Mesenchymal stem cell (in vitro differentiated cells and primary cell): ENCODE data around the gene QKI.
"Not testable (repeated sequence)": the region's sequence is repeated elsewhere in the genome, so short reads cannot be mapped to it uniquely, and the experiment has no call there.

ENCODE experiments used
- DNase-seq: peaks from one replicate; pipeline ENCODE4 v3.0.0-alpha.2; 2013
- H2AFZ ChIP-seq: one replicate; pipeline ENCODE4 v1.6.1; 2013; ENCODE audit warnings: low read depth, mild to moderate bottlenecking, control low read depth, inconsistent platforms, low read length, moderate library complexity
- H2AK5ac ChIP-seq: 2 replicates; pipeline ENCODE4 v1.6.1; 2013; ENCODE audit warnings: low read length, moderate library complexity, mild to moderate bottlenecking, inconsistent platforms; ENCODE audit not compliant: severe bottlenecking
- H2BK120ac ChIP-seq: one replicate; pipeline ENCODE4 v1.6.1; 2013; ENCODE audit warnings: low read depth, mild to moderate bottlenecking, inconsistent platforms, low read length, moderate library complexity
- H2BK12ac ChIP-seq, 2 experiments: one replicate each; pipeline ENCODE4 v1.6.1; 2013; ENCODE audit warnings: inconsistent platforms in 2 of 2, low read length in 2 of 2, mild to moderate bottlenecking in 2 of 2, moderate library complexity in 2 of 2, control low read depth in 1 of 2
- H2BK15ac ChIP-seq: one replicate; pipeline ENCODE4 v1.6.1; 2013; ENCODE audit warnings: mild to moderate bottlenecking, low read depth, inconsistent platforms; ENCODE audit not compliant: poor library complexity, severe bottlenecking
- H2BK5ac ChIP-seq: 2 replicates; pipeline ENCODE4 v1.6.1; 2013; ENCODE audit warnings: low read depth, mild to moderate bottlenecking, low read length, control low read depth, inconsistent platforms; ENCODE audit not compliant: poor library complexity, severe bottlenecking
- H3K14ac ChIP-seq, 2 experiments: one replicate each; pipeline ENCODE4 v1.6.1; 2013; ENCODE audit warnings: inconsistent platforms in 2 of 2, low read length in 2 of 2, control low read depth in 1 of 2, mild to moderate bottlenecking in 1 of 2, moderate library complexity in 1 of 2
- H3K18ac ChIP-seq, 2 experiments: one replicate each; pipeline ENCODE4 v1.6.1; 2013; ENCODE audit warnings: inconsistent platforms in 2 of 2, low read length in 2 of 2, control low read depth in 1 of 2, low read depth in 1 of 2, mild to moderate bottlenecking in 1 of 2
- H3K23ac ChIP-seq, 2 experiments: one replicate each; pipeline ENCODE4 v1.6.1; 2013; ENCODE audit warnings: inconsistent platforms in 2 of 2, low read length in 2 of 2, mild to moderate bottlenecking in 2 of 2, moderate library complexity in 2 of 2, control low read depth in 1 of 2
- H3K27ac ChIP-seq: 2 replicates; pipeline ENCODE4 v1.5.1; 2013; ENCODE audit warnings: mild to moderate bottlenecking, moderate library complexity, low read length, control low read depth, inconsistent platforms; ENCODE audit not compliant: poor library complexity, severe bottlenecking
- H3K27me3 ChIP-seq, 2 experiments: 2 replicates each; pipeline versions ENCODE4 v1.6.1 to v1.7.0; 2013; ENCODE audit warnings: low read length in 2 of 2, mild to moderate bottlenecking in 2 of 2, moderate library complexity in 2 of 2, control low read depth in 1 of 2, inconsistent platforms in 1 of 2; ENCODE audit not compliant: control insufficient read depth in 1 of 2, insufficient read depth in 1 of 2
- H3K36me3 ChIP-seq, 2 experiments: 2 replicates each; pipeline versions ENCODE4 v1.6.1 to v1.7.0; 2013; ENCODE audit warnings: low read length in 2 of 2, control low read depth in 1 of 2, inconsistent platforms in 1 of 2, low read depth in 1 of 2, mild to moderate bottlenecking in 1 of 2; ENCODE audit not compliant: insufficient read depth in 2 of 2, control insufficient read depth in 1 of 2
- H3K4ac ChIP-seq, 2 experiments: one replicate each; pipeline ENCODE4 v1.6.1; 2013; ENCODE audit warnings: inconsistent platforms in 2 of 2, low read length in 2 of 2, mild to moderate bottlenecking in 2 of 2, moderate library complexity in 2 of 2, control low read depth in 1 of 2, low read depth in 1 of 2
- H3K4me1 ChIP-seq: 2 replicates; pipeline ENCODE4 v1.6.1; 2013; ENCODE audit warnings: low read depth, low read length, control low read depth; ENCODE audit not compliant: control insufficient read depth, insufficient read depth
- H3K4me2 ChIP-seq: 2 replicates; pipeline ENCODE4 v1.6.1; 2013; ENCODE audit warnings: low read length, mild to moderate bottlenecking, inconsistent platforms; ENCODE audit not compliant: poor library complexity, severe bottlenecking
- H3K4me3 ChIP-seq, 2 experiments: 2 replicates each; pipeline versions ENCODE4 v1.5.1 to v1.7.0; 2013; ENCODE audit warnings: low read length in 2 of 2, mild to moderate bottlenecking in 2 of 2, control low read depth in 1 of 2, low read depth in 1 of 2; ENCODE audit not compliant: insufficient read depth in 1 of 2
- H3K79me1 ChIP-seq: replicated peaks from 2 replicates; pipeline ENCODE4 v1.6.1; 2013; ENCODE audit warnings: mild to moderate bottlenecking, control low read depth, low read length, inconsistent platforms; ENCODE audit not compliant: poor library complexity, severe bottlenecking
- H3K9ac ChIP-seq: 2 replicates; pipeline ENCODE4 v1.7.0; 2013; ENCODE audit warnings: mild to moderate bottlenecking, low read length, moderate library complexity
- H3K9me3 ChIP-seq: 2 replicates; pipeline ENCODE4 v1.7.0; 2013; ENCODE audit warnings: mild to moderate bottlenecking, low read length; ENCODE audit not compliant: control insufficient read depth
- H4K8ac ChIP-seq: one replicate; pipeline ENCODE4 v1.6.1; 2013; ENCODE audit warnings: inconsistent platforms, mild to moderate bottlenecking, low read length, moderate library complexity
- H4K91ac ChIP-seq: one replicate; pipeline ENCODE4 v1.6.1; 2013; ENCODE audit warnings: mild to moderate bottlenecking, low read length, inconsistent platforms
- WGBS: methylation state at CpG from one replicate; pipeline ENCODE4 v1.1.7; 2013; ENCODE audit warnings: mixed read lengths; 5-methylcytosine and 5-hydroxymethylcytosine counted together

The QKI gene

GRCh38 chr6:163381118-163381756, 33.3 kb upstream of the QKI start:
- Histone ChIP-seq H2AFZ (no peak overlapping the region), H3K4me3 (no peak overlapping the region)

GRCh38 chr6:163383396-163383795, 31.1 kb upstream of the QKI start:
- H2AK5ac ChIP-seq, H3K36me3 ChIP-seq, H3K79me1 ChIP-seq, H3K4me1 ChIP-seq, H4K8ac ChIP-seq, H3K23ac ChIP-seq, H4K91ac ChIP-seq, H3K18ac ChIP-seq, H3K27me3 ChIP-seq, H3K4me2 ChIP-seq, H2BK15ac ChIP-seq, H3K9me3 ChIP-seq, H2BK12ac ChIP-seq, H2BK5ac ChIP-seq, H2AFZ ChIP-seq, H3K4me3 ChIP-seq, H2BK120ac ChIP-seq, H3K4ac ChIP-seq, H3K14ac ChIP-seq, DNase-seq, H3K9ac ChIP-seq, H3K27ac ChIP-seq: not testable (repeated sequence)
- 100% methylated on average over 2 of the region's 3 CpGs for WGBS

More at GRCh38 chr6:163381118-163381756, 33.3 kb upstream of the QKI start:
- Histone ChIP-seq H3K9me3 (no peaks in the 10 kb centered on the region), H2AK5ac (no peak overlapping the region), H3K14ac (no peak overlapping the region), H3K4me2 (no peak overlapping the region), H3K36me3 (no peaks in the 10 kb centered on the region), H4K91ac (no peak overlapping the region), H3K79me1 (no peaks in the 10 kb centered on the region), H2BK5ac (no peak overlapping the region), H4K8ac (no peak overlapping the region), H3K9ac (no peak overlapping the region), H3K4ac (no peak overlapping the region), H3K18ac (no peak overlapping the region), H3K27ac (no peak overlapping the region), H3K27me3 (no peaks in the 10 kb centered on the region), H2BK120ac (no peak overlapping the region), H2BK12ac (no peak overlapping the region), H3K4me1 (no peaks in the 10 kb centered on the region), H3K23ac (no peak overlapping the region), H2BK15ac (no peak overlapping the region)
- 94% methylated on average over 8 of the region's 8 CpGs for WGBS
- no peak for DNase-seq

GRCh38 chr6:163383912-163384311, 30.6 kb upstream of the QKI start:
- Histone ChIP-seq H2BK15ac (no peak overlapping the region), H3K4me2 (no peak overlapping the region), H3K14ac (no peak overlapping the region), H3K4ac (no peak overlapping the region), H3K18ac (no peak overlapping the region), H3K4me3 (no peak overlapping the region), H3K27me3 (no peaks in the 10 kb centered on the region), H2AK5ac (no peak overlapping the region), H2BK5ac (no peak overlapping the region), H3K23ac (no peak overlapping the region), H3K36me3 (no peaks in the 10 kb centered on the region), H3K9me3 (no peaks in the 10 kb centered on the region), H4K8ac (no peak overlapping the region), H2BK120ac (no peak overlapping the region), H2BK12ac (no peak overlapping the region), H3K9ac (no peak overlapping the region), H3K4me1 (no peaks in the 10 kb centered on the region), H3K79me1 (no peaks in the 10 kb centered on the region), H3K27ac (no peak overlapping the region), H2AFZ (no peak overlapping the region), H4K91ac (no peak overlapping the region)
- DNase-seq = no peak
- WGBS = 99% methylated on average over 5 of the region's 5 CpGs

- no peak overlapping the region for H3K4me3 ChIP-seq
- no peak overlapping the region for H4K8ac ChIP-seq
- H3K4me1 ChIP-seq = no peaks in the 10 kb centered on the region
- no peak overlapping the region for H3K18ac ChIP-seq
- H3K27ac ChIP-seq = no peak overlapping the region
- H3K9ac ChIP-seq = no peak overlapping the region
- H3K36me3 ChIP-seq = no peaks in the 10 kb centered on the region
- H3K9me3 ChIP-seq = no peaks in the 10 kb centered on the region
- no peak overlapping the region for H2AK5ac ChIP-seq
- no peak overlapping the region for H3K14ac ChIP-seq
- no peaks in the 10 kb centered on the region for H3K27me3 ChIP-seq
- no peak overlapping the region for H4K91ac ChIP-seq
- no peak for DNase-seq
- H2BK12ac ChIP-seq = no peak overlapping the region
- H3K23ac ChIP-seq = no peak overlapping the region
- H3K4me2 ChIP-seq = no peak overlapping the region
- H3K4ac ChIP-seq = no peak overlapping the region
- H3K79me1 ChIP-seq = no peaks in the 10 kb centered on the region
- no peak overlapping the region for H2BK120ac ChIP-seq
- no peak overlapping the region for H2AFZ ChIP-seq
- no peak overlapping the region for H2BK5ac ChIP-seq
- WGBS = 86% methylated on average over 2 of the region's 2 CpGs
- H2BK15ac ChIP-seq = no peak overlapping the region
These were observed 30.0 kb upstream of the QKI start for GRCh38 chr6:163384510-163384909.
